GM10266 (cell line): Measurements from ENCODE around the gene PJA1.

ENCODE experiments used
- DNase-seq: peaks from one replicate; pipeline ENCODE4 v3.0.0; 2012; ENCODE audit errors: extremely low spot score
- TF ChIP-seq, protein P1 (sequence below): IDR thresholded peaks from 2 replicates; pipeline ENCODE4 v1.5.1; 2012; ENCODE audit warnings: mild to moderate bottlenecking, low read depth; ENCODE audit not compliant: control insufficient read depth, insufficient read depth; ENCODE audit errors: missing control alignments

The PJA1 gene

GRCh38 chrX:69142788-69143469, 22.3 kb downstream of the PJA1 start:
- DNase-seq = no peak

GRCh38 chrX:69140837-69141236, 24.4 kb downstream of the PJA1 start:
- TF ChIP-seq, protein P1, sequence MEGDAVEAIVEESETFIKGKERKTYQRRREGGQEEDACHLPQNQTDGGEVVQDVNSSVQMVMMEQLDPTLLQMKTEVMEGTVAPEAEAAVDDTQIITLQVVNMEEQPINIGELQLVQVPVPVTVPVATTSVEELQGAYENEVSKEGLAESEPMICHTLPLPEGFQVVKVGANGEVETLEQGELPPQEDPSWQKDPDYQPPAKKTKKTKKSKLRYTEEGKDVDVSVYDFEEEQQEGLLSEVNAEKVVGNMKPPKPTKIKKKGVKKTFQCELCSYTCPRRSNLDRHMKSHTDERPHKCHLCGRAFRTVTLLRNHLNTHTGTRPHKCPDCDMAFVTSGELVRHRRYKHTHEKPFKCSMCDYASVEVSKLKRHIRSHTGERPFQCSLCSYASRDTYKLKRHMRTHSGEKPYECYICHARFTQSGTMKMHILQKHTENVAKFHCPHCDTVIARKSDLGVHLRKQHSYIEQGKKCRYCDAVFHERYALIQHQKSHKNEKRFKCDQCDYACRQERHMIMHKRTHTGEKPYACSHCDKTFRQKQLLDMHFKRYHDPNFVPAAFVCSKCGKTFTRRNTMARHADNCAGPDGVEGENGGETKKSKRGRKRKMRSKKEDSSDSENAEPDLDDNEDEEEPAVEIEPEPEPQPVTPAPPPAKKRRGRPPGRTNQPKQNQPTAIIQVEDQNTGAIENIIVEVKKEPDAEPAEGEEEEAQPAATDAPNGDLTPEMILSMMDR = no peak
- no peak for DNase-seq

More at GRCh38 chrX:69142788-69143469, 22.3 kb downstream of the PJA1 start:
- TF ChIP-seq, protein P1 = no peak

DNA sequence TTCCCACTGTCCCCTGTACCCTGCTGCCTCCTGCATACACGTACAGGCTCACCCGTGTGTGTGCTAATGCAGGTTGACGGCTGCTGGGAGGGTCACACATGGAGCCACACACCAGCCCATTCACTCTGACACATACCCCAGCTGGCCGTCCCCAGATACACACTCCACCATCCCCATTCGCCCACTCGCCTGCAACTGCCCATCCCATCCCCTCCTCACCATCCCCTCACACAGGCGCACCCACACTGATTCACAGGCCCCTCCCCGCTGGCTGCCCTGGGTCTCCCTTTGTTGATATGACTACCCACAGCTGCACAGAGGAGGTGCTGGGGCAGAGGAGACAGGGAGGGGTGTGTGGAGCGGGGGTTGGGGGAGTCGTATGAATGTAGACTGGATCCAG, 25.7 kb downstream of the PJA1 start:
- DNase-seq = no peak
- TF ChIP-seq, protein P1 = no peak

GRCh38 chrX:69138512-69138911, 26.7 kb downstream of the PJA1 start:
- DNase-seq = no peak

GRCh38 chrX:69138118-69138390, 27.2 kb downstream of the PJA1 start:
- no peak for DNase-seq
- TF ChIP-seq, protein P1 = no peak

More at GRCh38 chrX:69138512-69138911, 26.7 kb downstream of the PJA1 start:
- TF ChIP-seq, protein P1 = no peak

- no peak for DNase-seq
- TF ChIP-seq, protein P1 = no peak
These were observed 27.7 kb downstream of the PJA1 start for GRCh38 chrX:69137371-69138117.
